Measurements from ENCODE around the gene SHOX. TPM values are rescaled to one million over a fixed set of nuclear protein-coding genes. Genes with fewer than 3 reads are reported as not detected.

The SHOX gene
- total RNA-seq, 1 experiment from 2014 or later, result not detected

DNA sequence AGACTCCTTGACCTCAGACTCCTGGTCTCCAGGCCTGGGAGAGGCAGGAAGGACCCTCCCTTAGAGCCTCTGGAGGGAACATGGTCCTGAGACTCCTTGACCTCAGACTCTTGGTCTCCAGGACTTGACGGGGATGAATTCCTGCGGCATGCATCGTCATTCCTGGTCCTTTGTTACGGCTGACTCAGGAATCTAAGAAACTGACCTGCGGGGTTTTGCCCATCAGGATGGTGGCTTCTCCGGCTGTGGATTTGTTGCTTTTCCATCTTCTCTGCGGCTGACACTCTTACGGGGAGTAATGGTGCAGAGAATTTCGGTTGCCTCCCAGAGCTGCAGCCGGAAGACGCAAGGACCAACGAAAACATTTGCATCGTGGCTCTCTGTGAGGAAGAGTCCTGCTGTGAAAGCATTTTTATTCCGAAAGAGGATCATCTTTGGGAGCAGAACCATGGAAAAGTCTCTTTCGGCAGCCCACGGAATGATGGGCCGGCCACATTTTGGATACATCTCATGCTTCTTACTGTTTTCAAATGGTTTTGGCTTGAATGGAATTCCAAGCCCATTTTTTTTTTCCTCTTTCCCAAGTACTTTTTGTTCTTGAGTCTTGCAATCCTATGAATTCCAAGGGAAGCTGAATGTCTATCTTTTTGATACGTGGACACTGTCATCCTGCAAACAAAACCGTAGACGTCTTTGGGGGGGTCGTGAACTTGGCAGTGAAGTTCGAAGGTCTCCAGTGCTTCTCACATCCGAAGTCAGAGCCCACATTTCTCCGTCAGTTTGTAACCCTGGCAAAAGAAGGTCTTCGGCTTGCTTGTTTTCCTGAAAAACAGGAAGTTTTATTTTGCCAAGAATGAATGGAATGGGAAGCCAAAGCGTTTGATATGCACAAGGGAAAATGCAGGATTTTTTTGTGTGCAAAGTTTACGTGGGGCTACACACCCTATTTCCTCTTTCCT lies 36.5 kb downstream of the SHOX start:
- DNase-seq (ENCODE audit: low read depth), result peak; percentile 41

DNA sequence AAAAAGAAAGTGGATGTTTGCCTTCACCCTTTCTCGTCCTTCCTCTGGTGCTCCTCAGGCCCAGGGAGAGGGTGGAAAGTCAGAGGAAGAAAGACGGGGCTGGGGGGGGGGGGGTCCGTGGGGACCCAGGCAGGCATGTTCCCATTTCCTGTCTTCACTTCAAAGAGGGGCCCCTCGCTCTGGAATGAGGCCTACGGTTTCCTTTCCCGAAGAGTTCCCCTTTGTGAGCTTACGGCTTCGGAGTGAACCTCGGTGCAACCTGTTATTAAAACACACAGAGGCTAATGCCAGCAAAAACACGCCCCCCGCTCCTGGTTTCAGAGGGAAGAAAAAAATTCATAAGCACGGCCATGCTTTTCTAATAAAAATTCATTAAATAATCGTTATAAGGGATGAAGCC lies 40.1 kb downstream of the SHOX start:
- no peak for DNase-seq (ENCODE audit: low read depth)

DNA sequence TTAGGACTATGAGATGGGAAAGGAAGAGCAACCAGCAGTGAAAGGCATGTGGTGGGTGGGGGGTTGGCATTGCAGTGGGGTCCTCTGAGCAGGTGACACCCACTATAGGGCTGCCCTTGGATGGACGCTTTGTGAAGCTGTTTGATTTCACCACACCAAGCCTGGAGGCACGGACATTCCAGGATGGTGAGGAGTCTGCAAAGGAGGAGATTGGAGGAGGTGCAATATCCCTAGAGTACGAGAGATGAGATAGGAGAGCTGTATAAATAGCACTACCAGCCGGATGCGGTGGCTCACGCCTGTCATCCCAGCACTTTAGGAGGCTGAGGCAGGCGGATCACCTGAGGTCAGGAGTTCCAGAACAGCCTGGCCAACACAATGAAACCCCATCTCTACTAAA lies 42.3 kb downstream of the SHOX start:
- DNase-seq (ENCODE audit: low read depth), result peak; percentile 53

DNA sequence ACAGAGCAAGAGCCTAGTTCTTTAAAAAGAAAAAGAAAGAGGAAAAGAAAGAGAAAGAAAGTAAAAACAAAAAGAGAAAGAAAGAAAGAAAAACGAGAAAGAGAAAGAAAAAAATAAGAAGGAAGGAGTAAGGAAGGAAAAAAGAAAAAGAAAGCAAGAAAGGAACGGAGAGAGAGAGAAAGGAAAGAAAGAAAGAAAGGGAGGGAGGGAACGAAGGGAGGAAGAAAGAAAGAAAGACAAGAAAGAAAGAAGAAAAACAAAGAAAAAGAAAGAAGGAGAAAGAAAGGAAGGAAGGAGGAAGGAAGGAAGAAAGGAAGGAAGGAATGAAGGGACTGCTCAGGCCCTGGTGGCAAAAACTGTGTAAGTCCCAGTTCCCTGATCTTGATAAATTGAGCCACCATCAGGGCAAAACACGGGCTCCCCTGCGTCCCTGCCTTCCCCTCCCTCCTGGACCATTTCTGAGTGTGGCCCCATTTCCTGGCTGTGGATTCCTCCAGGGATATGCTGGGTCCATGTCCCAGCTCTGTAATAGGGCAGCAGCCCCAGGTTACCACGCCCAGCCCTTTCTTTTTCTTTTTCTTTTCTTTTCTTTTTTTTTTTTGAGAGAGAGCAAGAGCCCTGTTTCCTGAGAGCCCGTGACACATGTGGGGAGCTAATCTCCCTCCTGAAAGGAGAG lies 44.8 kb downstream of the SHOX start:
- no peak for DNase-seq (ENCODE audit: low read depth)

DNA sequence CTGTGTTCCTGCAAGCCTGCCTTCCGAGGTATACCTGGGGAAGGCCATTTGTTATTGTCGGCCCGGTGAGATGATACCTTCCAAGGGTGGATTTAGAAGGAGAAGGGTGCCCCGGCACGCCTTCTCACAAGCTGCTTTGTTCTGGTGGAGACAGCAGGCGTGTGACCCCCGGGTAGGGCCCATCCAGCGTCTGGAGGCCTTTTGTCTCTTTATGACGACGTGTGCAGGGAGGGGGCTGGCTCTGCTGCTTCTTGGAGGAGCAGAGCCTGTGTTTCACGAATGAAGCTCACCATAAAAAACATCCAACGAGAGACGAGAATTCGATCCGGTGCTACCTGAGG lies 45.3 kb downstream of the SHOX start:
- DNase-seq (ENCODE audit: low read depth), result no peak

DNA sequence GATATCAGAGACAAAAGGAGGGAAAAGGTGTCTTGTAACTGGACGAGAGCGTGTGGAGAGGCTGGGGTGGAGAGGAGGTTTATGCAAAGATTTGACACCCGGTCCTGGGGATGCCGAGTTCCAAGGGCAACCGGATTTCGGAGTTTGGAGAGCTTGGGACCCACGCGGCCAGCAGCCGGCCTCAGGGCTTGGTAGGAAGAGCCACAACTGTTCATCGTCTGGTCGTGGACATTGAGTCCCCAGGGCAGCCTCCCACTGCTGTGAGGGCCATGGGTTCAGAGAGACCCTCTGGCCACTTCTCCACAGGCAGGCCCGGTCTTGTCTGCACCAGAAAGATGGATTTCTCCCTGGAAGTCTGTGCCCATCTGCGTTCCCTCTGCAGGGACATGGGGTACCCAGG lies 46.8 kb downstream of the SHOX start:
- DNase-seq (ENCODE audit: low read depth), result no peak

DNA sequence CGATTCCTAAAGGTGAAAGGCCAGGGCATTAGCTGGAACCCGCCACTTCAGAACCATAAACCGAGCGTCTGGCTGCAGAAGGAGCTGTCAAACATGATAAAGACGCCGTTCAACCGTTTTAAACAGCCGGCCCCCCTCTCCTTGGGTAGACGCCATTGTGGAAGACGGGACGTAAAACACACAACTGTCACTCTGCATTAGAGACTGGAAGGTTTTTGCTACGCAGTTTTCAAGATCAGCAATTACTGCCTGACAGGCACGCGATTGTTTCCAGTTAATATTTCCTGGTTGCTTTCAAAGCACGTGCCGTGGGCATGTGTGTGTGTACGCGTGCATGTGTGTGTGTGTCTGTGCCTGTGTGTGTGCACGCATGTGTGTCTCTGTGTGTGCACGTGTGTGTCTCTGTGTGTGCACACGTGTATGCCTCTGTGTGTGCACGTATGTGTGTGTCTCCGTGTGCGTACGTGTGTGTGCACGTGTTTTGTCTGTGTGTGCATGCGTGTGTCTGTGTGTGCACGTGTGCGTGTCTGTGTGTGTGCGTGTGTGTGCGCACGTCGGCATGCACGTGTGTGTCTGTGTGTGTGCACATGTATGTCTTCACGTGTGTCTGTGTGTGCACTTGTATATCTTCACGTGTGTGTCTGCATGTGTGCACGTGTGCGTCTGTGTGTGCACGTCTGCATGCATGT lies 48.8 kb downstream of the SHOX start:
- no peak for DNase-seq (ENCODE audit: low read depth)

DNA sequence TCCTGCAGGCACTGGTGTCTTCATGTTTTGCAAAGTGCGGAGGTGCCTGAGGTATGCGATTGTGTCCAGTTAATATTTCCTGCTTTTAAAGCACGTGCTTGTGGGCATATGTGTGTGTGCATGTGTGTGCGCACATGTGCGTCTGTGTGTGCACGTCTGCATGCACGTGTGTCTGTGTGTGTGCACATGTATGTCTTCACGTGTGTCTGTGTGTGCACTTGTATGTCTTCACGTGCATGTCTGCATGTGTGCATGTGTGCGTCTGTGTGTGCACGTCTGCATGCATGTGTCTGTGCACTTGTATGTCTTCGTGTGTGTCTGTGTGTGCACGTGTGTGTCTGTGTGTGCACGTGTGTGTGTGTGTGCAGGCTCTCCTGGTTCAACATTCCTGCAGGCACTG lies 49.5 kb downstream of the SHOX start:
- DNase-seq (ENCODE audit: low read depth), result no peak

DNA sequence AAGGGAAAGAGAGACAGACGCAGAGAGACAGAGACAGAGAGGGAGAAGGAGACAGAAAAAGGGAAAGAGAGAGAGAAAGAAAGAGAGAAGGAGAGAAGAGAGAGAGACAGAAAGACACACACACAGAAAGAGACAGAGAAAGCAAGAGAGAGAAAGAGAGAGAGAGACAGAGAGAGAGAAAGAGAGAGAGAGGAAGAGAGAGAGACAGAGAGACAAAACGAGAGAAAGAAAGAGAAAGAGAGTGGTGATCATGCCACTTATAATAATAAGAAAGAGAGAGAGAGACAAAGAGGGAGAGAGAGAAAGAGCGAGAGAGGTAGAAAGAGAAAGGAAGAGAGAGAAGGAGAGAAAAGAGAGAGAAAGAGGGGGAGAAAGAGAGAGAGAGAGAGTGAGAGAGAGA lies 51.4 kb downstream of the SHOX start:
- DNase-seq (ENCODE audit: low read depth), result no peak

DNA sequence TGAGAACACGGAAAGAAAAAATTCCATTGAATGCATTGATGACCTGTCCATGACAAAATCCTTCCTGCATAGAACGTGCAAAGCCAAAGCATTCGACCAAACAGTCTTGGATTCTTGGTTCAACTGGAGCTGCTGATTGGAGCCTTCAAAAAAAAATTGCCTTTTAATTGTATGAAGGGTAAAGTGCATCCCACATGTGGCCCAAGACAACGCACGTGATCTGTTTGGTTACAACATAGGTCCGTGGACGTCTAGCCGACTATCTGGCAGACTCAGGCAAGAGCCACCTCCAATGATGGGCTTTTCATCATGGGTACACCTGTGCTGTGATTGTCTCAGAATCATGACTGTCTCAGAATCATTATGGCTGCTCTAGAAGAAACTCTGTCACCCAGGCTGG lies 52.3 kb downstream of the SHOX start:
- no peak for DNase-seq (ENCODE audit: low read depth)

DNA sequence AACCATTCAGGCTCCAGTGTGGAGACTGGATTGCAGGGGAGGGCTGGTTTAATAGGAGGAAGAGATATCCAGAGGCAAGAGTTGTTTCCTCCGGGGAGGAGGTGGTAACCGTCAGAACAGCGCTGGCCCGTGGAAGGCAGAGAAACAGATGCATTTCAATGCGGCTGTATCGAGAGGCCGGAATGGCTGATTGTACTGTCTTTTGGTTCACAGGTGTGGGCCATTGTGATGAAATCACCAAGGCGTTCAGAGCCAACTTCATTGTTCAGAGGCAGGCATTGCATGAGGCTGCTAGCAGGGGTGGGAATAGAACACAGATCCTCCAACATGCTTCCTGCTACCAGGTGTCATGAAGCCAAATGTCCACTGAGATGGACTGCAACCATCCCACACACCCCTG lies 53.0 kb downstream of the SHOX start:
- no peak for DNase-seq (ENCODE audit: low read depth)

DNA sequence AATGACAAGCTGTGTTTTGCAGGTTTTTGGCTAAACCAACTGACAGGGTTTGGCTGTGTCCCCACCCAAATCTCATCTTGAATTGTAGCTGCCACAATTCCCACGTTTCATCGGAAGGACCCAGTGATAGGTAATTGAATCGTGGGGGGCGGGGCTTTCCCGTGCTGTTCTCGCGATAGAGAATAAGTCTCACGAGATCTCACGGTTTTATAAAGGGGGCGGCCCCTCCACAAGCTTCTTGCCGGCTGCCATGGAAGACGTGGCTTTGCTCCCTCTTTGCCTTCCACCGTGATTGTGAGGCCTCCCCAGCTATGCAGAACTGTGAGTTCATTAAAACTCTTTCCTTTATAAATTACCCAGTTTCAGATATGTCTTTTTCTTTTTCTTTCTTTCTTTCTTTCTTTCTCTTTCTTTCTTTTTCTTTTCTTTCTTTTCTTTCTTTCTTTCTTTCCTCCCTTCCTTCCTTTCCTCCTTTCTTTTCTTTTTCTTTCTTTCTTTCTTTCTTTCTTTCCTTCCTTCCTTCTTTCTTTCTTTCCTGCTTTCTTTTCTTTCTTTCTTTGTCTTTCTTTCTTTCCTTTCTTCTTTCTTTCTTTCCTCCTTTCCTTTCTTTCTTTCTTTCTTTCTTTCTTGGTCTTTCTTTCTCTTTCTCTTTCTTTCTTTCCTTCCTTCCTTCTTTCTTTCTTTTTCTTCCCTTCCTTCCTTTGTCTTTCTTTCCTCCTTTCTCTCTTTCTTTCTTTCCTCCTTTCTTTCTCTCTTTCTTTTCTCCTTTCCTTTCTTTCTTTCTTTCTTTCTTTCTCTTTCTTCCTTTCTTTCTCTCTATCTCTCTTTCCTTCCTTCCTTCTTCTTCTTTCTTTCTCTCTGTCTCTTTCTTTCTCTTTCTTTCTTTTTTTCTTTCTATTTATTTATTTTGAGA lies 54.8 kb downstream of the SHOX start:
- no peak for DNase-seq (ENCODE audit: low read depth)

DNA sequence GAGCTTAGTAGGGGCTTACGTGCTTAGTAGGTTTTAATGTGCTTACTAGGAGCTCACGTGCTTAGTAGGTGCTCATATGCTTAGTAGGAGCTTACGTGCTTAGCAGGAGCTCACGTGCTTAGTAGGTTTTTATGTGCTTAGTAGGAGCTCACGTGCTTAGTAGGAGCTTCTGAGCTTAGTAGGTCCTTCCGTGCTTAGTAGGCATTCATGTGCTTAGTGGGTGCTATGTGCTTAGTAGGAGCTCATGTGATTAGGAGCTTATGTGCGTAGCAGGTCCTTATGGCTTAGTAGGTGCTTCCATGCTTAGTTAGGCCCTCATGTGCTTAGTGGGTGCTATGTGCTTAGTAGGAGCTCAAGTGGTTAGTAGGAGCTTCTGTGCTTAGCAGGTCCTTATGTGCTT lies 59.4 kb downstream of the SHOX start:
- no peak for DNase-seq (ENCODE audit: low read depth)

DNA sequence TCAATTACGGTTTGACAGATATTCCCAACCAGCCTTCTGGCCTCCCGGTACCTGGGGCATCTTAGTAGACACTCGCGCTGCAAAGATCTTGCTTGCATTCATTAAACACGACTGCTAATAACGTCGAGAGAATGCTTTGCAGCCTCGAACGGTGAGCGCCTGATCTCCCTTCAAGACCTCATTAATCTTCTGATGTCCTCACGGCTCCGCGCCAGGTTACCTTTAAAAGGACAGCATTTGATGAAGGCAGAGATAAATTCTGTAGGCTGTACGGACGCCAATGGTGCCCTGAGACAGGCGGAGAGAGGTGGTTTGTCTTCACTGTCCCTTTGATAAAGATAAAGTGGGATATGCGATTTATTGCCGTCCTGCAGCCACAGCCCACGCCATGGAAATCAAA lies 64.2 kb downstream of the SHOX start:
- DNase-seq (ENCODE audit: low read depth), result no peak

DNA sequence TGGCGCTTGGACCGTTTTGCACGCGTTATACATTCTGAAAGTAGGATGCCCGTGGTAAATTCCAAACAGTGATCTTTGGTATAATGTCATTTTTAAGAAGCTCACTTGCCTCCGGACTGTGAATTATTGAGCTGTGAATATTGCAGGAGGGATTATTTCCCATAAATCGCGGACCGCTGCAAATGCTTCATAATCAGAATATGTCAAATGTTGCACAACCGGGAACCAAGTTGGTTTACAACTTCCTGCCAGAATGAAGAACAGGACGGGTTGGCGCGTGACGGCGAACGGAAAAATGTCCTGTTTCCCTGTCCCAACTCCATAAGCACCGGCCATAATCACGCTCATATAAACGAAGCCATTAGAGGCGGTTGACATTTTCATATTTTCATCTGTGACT lies 67.6 kb downstream of the SHOX start:
- DNase-seq (ENCODE audit: low read depth), result no peak

DNA sequence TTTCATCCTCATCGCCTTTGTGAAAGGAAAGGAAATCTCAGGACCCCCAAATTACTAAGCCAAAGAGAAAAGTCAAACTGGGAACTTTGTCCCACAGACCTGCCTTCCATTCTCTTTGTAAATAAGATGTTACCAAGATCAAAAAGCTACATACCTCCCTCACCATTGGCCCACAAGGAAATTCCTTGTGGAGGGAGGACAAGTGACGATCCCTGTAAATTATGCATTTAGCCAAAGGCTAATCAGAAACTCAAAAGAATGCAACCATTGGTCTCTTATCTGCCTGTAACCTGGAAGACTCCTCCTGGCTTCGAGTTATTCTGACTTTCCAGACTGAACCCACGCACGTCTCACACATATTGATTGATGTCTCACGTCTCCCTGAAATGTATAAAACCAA lies 70.3 kb downstream of the SHOX start:
- DNase-seq (ENCODE audit: low read depth), result no peak

DNA sequence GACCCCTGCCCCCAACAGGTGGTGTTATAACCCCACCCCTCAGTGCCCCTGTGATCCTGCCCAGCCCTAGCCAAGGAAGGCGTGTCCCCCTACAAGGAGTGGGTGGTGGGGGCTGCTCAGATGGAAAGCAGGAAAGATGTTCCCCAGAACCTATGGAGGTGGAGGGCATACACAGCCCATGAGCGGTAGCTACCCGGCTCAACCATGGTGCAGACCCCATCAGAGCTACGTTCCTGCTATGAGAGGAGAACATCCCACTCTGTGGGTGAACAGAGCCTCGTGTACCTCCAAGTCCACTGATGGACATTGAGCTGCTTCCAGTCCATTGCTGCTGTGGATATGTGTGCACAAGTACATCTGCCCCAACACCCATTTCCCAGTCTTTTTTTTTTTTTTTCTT lies 71.1 kb downstream of the SHOX start:
- no peak for DNase-seq (ENCODE audit: low read depth)

DNA sequence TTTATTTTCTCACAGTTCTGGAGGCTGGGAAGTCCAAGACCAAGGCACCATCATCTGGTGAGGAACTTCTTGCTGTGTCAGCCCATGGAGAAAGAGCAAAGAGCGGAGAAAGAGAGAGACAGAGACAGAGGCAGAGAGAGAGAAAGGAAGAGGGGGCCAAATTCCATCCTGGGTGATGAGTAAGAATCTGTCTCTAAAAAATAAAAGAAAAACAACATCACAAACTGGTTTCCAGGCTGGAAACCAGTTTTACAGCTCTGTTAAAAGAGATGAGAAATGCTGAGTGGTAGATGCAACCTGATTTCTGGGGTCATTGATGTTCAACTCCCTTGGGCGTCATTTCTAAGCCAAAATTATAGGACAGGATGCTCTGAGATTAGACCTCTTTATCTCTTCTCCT lies 72.9 kb downstream of the SHOX start:
- DNase-seq (ENCODE audit: low read depth), result no peak

DNA sequence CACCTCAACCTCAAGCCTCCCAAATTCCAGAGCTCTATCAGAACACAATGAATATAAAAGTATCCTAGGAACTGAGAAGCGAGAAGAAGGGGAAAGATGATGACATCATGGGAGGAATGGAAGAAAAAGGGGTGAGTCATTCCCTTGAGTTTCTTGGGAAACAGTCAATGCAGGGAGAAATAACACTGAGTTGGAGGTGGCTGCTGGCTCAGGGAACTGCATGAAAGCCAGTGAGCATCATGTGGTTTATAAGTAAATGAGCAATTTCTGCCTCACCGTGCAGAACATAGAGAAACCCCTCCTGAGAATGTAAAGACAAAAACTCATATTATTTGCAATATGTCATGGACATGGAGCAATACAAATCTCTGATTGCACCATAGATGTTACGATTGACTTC lies 73.3 kb downstream of the SHOX start:
- DNase-seq (ENCODE audit: low read depth), result peak; percentile 55
